H1 (cell line): ENCODE results near the gene NTS. TPM values are rescaled to one million over a fixed set of nuclear protein-coding genes. Genes with fewer than 3 reads are reported as not detected.

Source experiments
- CTCF ChIA-PET: fragments of 300-600 bp; sonication (Branson Sonifier 250); formaldehyde crosslinking; loops from one replicate; lab custom pipeline; 2021; ENCODE audit not compliant: partially characterized antibody; lab: Charles Lee
- POLR2A ChIA-PET: fragments of 300-600 bp; sonication (Branson Sonifier 250); formaldehyde crosslinking; loops from one replicate; lab custom pipeline; 2021; ENCODE audit warnings: inconsistent platforms; ENCODE audit not compliant: partially characterized antibody; lab: Charles Lee
- DNase-seq, 2 experiments: peaks; one replicate each; pipeline versions ENCODE4 v3.0.0 to v3.0.0-alpha.2; 2010 to 2022; ENCODE audit warnings: low spot score in 2 of 2, low read depth in 1 of 2, mixed read lengths in 1 of 2
- FAIRE-seq: peaks from 2 replicates; lab custom pipeline; 2011; peaks lifted over from hg19 to GRCh38; lab: Jason Lieb, UNC
- H2AFZ ChIP-seq: 2 replicates; pipeline ENCODE4 v1.8.1; 2012; ENCODE audit warnings: low read length, inconsistent platforms
- H2AK5ac ChIP-seq: 2 replicates; pipeline ENCODE4 v1.6.1; 2013; ENCODE audit warnings: low read depth, low read length
- H2BK120ac ChIP-seq: replicated peaks from 2 replicates; pipeline ENCODE3; 2013; ENCODE audit warnings: low read depth, low read length, inconsistent platforms
- H2BK12ac ChIP-seq: 2 replicates; pipeline ENCODE4 v1.6.1; 2013; ENCODE audit warnings: low read depth, low read length
- H2BK15ac ChIP-seq: 2 replicates; pipeline ENCODE4 v1.6.1; 2013; ENCODE audit warnings: low read length
- H2BK20ac ChIP-seq: 2 replicates; pipeline ENCODE4 v1.6.1; 2013; ENCODE audit warnings: low read length
- H2BK5ac ChIP-seq: 2 replicates; pipeline ENCODE4 v1.6.1; 2013; ENCODE audit warnings: low read depth, low read length
- H3K14ac ChIP-seq: 2 replicates; pipeline ENCODE4 v1.6.1; 2013; ENCODE audit warnings: inconsistent platforms; ENCODE audit not compliant: insufficient read length
- H3K18ac ChIP-seq: 2 replicates; pipeline ENCODE4 v1.6.1; 2013; ENCODE audit warnings: low read length; ENCODE audit errors: extremely low read depth
- H3K23ac ChIP-seq: 2 replicates; pipeline ENCODE4 v1.6.1; 2013; ENCODE audit warnings: inconsistent platforms; ENCODE audit not compliant: insufficient read length
- H3K23me2 ChIP-seq: 2 replicates; pipeline ENCODE4 v1.6.1; 2013; ENCODE audit warnings: low read depth, low read length
- H3K27ac ChIP-seq: 2 replicates; pipeline ENCODE4 v1.6.1; 2011; ENCODE audit warnings: low read depth, low read length, inconsistent platforms
- H3K27me3 ChIP-seq, 4 experiments: replicated peaks in 1 of 4; 1 replicate in 1 of 4; 2 replicates in 3 of 4; pipeline versions ENCODE4 v1.6.1 to v1.8.1; 2011 to 2013; ENCODE audit warnings: low read length in 3 of 4, mild to moderate bottlenecking in 3 of 4, inconsistent platforms in 2 of 4, mixed read lengths in 2 of 4, moderate library complexity in 1 of 4; ENCODE audit not compliant: control insufficient read depth in 3 of 4, insufficient read depth in 3 of 4; ENCODE audit errors: extremely low read depth in 1 of 4
- H3K36me3 ChIP-seq, 4 experiments: 2 replicates each; pipeline versions ENCODE4 v1.6.1 to v1.8.1; 2011 to 2013; ENCODE audit warnings: mild to moderate bottlenecking in 4 of 4, low read length in 3 of 4, moderate library complexity in 2 of 4, control low read depth in 1 of 4, inconsistent platforms in 1 of 4; ENCODE audit not compliant: insufficient read depth in 4 of 4, control insufficient read depth in 2 of 4
- H3K4ac ChIP-seq: replicated peaks from 2 replicates; pipeline ENCODE3; 2013; ENCODE audit warnings: low read length, low read depth, mixed read lengths, inconsistent platforms; ENCODE audit not compliant: insufficient read length
- H3K4me1 ChIP-seq, 4 experiments: replicated peaks in 1 of 4; 1 replicate in 1 of 4; 2 replicates in 3 of 4; pipeline versions ENCODE4 v1.6.1 to v1.8.1; 2011 to 2013; ENCODE audit warnings: low read length in 3 of 4, inconsistent platforms in 2 of 4, mixed read lengths in 1 of 4; ENCODE audit not compliant: insufficient read depth in 4 of 4, control insufficient read depth in 3 of 4
- H3K4me2 ChIP-seq, 2 experiments: 2 replicates each; pipeline versions ENCODE4 v1.6.1 to v1.8.1; 2011 to 2013; ENCODE audit warnings: low read depth in 2 of 2, low read length in 2 of 2, control low read depth in 1 of 2, inconsistent platforms in 1 of 2, mild to moderate bottlenecking in 1 of 2; ENCODE audit not compliant: insufficient read depth in 1 of 2
- H3K4me3 ChIP-seq, 4 experiments: fragments of 200-600, 300-600 bp in 1 of 4; sonication (generic), shearing (Covaris generic), sonication (Bioruptor Twin) in 1 of 4; 2 replicates each; pipeline versions ENCODE4 v1.5.1 to v1.8.1; 2011 to 2016; ENCODE audit warnings: low read length in 4 of 4, low read depth in 3 of 4, control low read depth in 2 of 4, inconsistent platforms in 2 of 4, mild to moderate bottlenecking in 2 of 4, mixed read lengths in 1 of 4, moderate library complexity in 1 of 4; ENCODE audit not compliant: insufficient read depth in 2 of 4; ENCODE audit errors: extremely low read depth in 1 of 4
- H3K56ac ChIP-seq: replicated peaks from 2 replicates; pipeline ENCODE3; 2013; ENCODE audit warnings: low read depth, mild to moderate bottlenecking, mixed read lengths, low read length, inconsistent platforms; ENCODE audit not compliant: insufficient read length
- H3K79me1 ChIP-seq: 2 replicates; pipeline ENCODE4 v1.6.1; 2013; ENCODE audit warnings: low read depth, low read length, control low read depth
- H3K79me2 ChIP-seq, 2 experiments: 2 replicates each; pipeline versions ENCODE4 v1.6.1 to v1.8.1; 2012 to 2013; ENCODE audit warnings: low read length in 2 of 2, mild to moderate bottlenecking in 2 of 2, inconsistent platforms in 1 of 2; ENCODE audit not compliant: insufficient read depth in 2 of 2, control insufficient read depth in 1 of 2
- H3K9ac ChIP-seq, 4 experiments: replicated peaks in 1 of 4; 1 replicate in 1 of 4; 2 replicates in 3 of 4; pipeline versions ENCODE4 v1.6.1 to v1.8.1; 2011 to 2013; ENCODE audit warnings: low read depth in 3 of 4, low read length in 3 of 4, control low read depth in 2 of 4, mild to moderate bottlenecking in 2 of 4, moderate library complexity in 2 of 4, inconsistent platforms in 1 of 4; ENCODE audit errors: extremely low read depth in 1 of 4
- H3K9me3 ChIP-seq, 2 experiments: 2 replicates each; pipeline versions ENCODE4 v1.6.1 to v1.8.1; 2012 to 2013; ENCODE audit warnings: mild to moderate bottlenecking in 2 of 2, moderate library complexity in 2 of 2, control low read depth in 1 of 2, inconsistent platforms in 1 of 2, low read depth in 1 of 2, low read length in 1 of 2, mixed read lengths in 1 of 2; ENCODE audit not compliant: insufficient read depth in 2 of 2
- H4K20me1 ChIP-seq, 2 experiments: replicated peaks in 1 of 2; 2 replicates each; pipeline versions ENCODE3 to v1.8.1; 2011 to 2013; ENCODE audit warnings: inconsistent platforms in 2 of 2, low read length in 2 of 2, mild to moderate bottlenecking in 1 of 2; ENCODE audit not compliant: insufficient read depth in 2 of 2, control insufficient read depth in 1 of 2
- H4K5ac ChIP-seq: 2 replicates; pipeline ENCODE4 v1.6.1; 2013; ENCODE audit warnings: low read length, low read depth, mixed read lengths, inconsistent platforms; ENCODE audit not compliant: insufficient read length
- H4K8ac ChIP-seq: 2 replicates; pipeline ENCODE4 v1.8.0; 2013; ENCODE audit warnings: mild to moderate bottlenecking, moderate library complexity, low read length, inconsistent platforms; ENCODE audit not compliant: insufficient read depth; ENCODE audit errors: extremely low read depth
- H4K91ac ChIP-seq: replicated peaks from 2 replicates; pipeline ENCODE3; 2013; ENCODE audit warnings: low read length, mixed read lengths, inconsistent platforms; ENCODE audit not compliant: insufficient read length
- ASH2L ChIP-seq: fragments of 200-600, 300-600 bp; sonication (generic); IDR thresholded peaks from one replicate; pipeline ENCODE4 v1.7.1; 2017; ENCODE audit warnings: low read length
- CEBPB ChIP-seq: IDR thresholded peaks from 2 replicates; pipeline ENCODE4 v1.6.1; 2012; ENCODE audit warnings: low read depth, low read length
- WGBS, 2 experiments: shearing (Covaris generic) in 1 of 2; methylation state at CpG; one replicate each; pipeline versions ENCODE4 v1.1.6 to v1.1.7; 2013 to 2015; ENCODE audit warnings: low lambda C conversion rate in 2 of 2, mixed read lengths in 2 of 2, inconsistent platforms in 1 of 2, low coverage in 1 of 2, missing lambda C conversion rate in 1 of 2; ENCODE audit not compliant: insufficient replicate concordance in 2 of 2, insufficient coverage in 1 of 2, insufficient read length in 1 of 2; ENCODE audit errors: extremely low coverage in 1 of 2, missing lambda C conversion rate in 1 of 2; 5-methylcytosine and 5-hydroxymethylcytosine counted together
- polyA plus RNA-seq, 7 experiments: library from polyadenylated mRNA; depleted of rRNA in 3 of 7; stranded (reverse) in 5 of 7; unstranded in 2 of 7; fragments of >200 nt in 5 of 7; fragments of 200-250 nt in 2 of 7; gene quantifications; 1 replicate in 5 of 7; 2 replicates in 1 of 7; 4 replicates in 1 of 7; pipeline versions ENCODE4 v1.2.1 to v1.2.3, GENCODE V29; 2011 to 2013; ENCODE audit warnings: missing spikeins in 2 of 7, mixed read lengths in 2 of 7
- total RNA-seq: library from RNA; stranded (reverse); fragmentation: NEBNext Ultra II Directional; extraction: Animal tissue kit (Norgen Biotek cat#: 25700); gene quantifications from 2 replicates; pipeline ENCODE4 v1.2.1, GENCODE V29; 2021

Gene NTS
- total and polyA plus RNA-seq, 2 of the 8 experiments (the other 6 are each of a cell fraction or from before 2014, with no cell fraction given) = 17.0 to 36.6 TPM

DNA sequence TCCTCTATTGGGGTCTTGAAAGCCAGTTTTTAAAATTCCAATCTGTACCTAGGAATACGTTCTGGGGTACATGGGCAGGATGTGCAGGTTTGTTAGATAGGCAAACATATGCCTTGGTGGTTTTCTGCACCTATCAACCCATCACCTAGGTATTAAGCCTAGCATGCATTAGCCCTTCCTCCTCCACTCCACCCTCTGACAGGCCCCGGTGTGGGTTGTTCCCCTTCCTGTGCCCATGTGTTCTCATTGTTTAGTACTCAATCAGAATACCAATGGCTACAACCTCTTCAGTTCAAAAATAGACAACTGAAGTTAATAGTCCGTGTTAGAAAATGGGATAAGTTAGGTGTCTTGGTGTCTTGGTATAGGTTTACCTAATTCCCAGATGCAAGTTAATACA lies 3.4 kb downstream of the NTS start:
- H2BK120ac ChIP-seq = no peak overlapping the region
- H3K79me1 ChIP-seq = no peaks in the 10 kb centered on the region
- ChIA-PET CTCF (no interaction called here), POLR2A (no interaction called here)
- no peak overlapping the region for H3K9ac ChIP-seq
- no peak overlapping the region for H2AFZ ChIP-seq
- 82% methylated on average over 3 of the region's 3 CpGs; no CpG with 5 or more reads in 1 of the 2 experiments for WGBS, 2 experiments
- no peaks in the 10 kb centered on the region for H3K27me3 ChIP-seq
- no peak overlapping the region for H3K23ac ChIP-seq
- H3K4me3 ChIP-seq = no peak overlapping the region
- H3K4ac ChIP-seq = no peak overlapping the region
- no peaks in the 10 kb centered on the region for H4K20me1 ChIP-seq
- no peaks in the 10 kb centered on the region for H3K36me3 ChIP-seq
- H2AK5ac ChIP-seq = no peak overlapping the region
- H2BK5ac ChIP-seq = no peak overlapping the region
- H3K18ac ChIP-seq = no peak overlapping the region
- H3K14ac ChIP-seq = no peak overlapping the region
- no peaks in the 10 kb centered on the region; the same call in 1 of the 2 replicates for H3K23me2 ChIP-seq
- H3K56ac ChIP-seq = no peak overlapping the region
- no peak overlapping the region for H4K5ac ChIP-seq
- no peaks in the 10 kb centered on the region; a peak in 1 of 4 replicates for H3K79me2 ChIP-seq
- no peak overlapping the region for H2BK20ac ChIP-seq
- FAIRE-seq (no peak), DNase-seq (no peak)
- no peak overlapping the region for H3K4me2 ChIP-seq
- no peak overlapping the region for H3K27ac ChIP-seq
- no peaks in the 10 kb centered on the region for H3K9me3 ChIP-seq
- no peak overlapping the region for H4K91ac ChIP-seq
- no peak overlapping the region for H4K8ac ChIP-seq
- no peak overlapping the region for H2BK12ac ChIP-seq
- H3K4me1 ChIP-seq = peaks cover 0 to 6% (median 3%) of the 10 kb centered on the region in 4 experiments; a peak in 4 of 7 replicates
- H2BK15ac ChIP-seq = no peak overlapping the region
- TF ChIP-seq CEBPB = no peak
- TF ChIP-seq ASH2L = no peak
